HG03064 (cell line): ENCODE data around the gene SGPP2.
A peak's percentile ranks its signal among the peaks of the same experiment; 100 is the strongest.
"Not testable (repeated sequence)": the region's sequence is repeated elsewhere in the genome, so short reads cannot be mapped to it uniquely, and the experiment has no call there.

Experiments used
- ATAC-seq: cut with Tn5 transposase; IDR thresholded peaks from one replicate; pipeline ENCODE4 v1.9.1; 2021; ENCODE audit warnings: low read depth; ENCODE audit not compliant: unreplicated experiment

The SGPP2 gene

GRCh38 chr2:222424729-222425671 lies 657 bp downstream of the SGPP2 start:
- peak; percentile 21 for ATAC-seq

- ATAC-seq = peak; percentile 57
These were observed 3.4 kb downstream of the SGPP2 start for GRCh38 chr2:222427646-222428301.

DNA sequence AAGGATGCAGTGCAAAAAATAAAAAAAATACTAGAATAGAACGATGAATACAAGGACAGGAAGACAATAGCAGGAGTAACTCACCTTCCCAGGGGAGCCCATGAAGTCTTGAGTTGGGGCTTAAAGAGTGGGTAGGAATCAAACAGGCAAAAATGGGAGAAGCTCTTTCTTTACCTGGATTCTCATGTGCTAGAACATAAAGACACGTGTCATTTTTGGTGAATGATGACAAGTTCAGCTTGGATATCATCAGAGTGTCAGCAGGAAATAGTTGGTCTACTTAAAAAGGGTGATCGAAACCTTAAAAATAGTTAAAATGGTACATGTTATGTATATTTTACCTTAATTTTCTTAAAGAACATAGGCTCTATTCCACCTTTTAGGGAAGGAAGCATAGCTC lies 5.7 kb downstream of the SGPP2 start:
- no peak for ATAC-seq

DNA sequence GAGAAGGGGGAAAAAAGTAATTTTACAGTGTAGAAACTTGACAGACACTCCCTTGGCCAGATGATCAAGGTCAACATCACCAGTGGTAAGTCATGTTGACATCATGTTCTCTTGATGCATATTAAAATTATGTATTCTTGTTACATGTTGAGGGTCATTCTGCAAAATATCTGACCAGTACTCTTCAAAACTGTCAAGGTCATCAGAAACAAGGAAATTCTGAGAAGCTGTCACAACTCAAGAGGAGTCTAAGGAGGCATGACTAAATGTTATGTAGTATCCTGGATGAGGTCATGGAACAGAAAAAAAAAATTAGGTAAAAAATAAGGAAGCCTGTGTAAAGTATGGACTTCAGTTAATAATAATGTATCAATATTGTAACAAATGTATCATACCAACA lies 6.3 kb downstream of the SGPP2 start:
- no peak for ATAC-seq

- no peak for ATAC-seq
These were observed 7.5 kb downstream of the SGPP2 start for GRCh38 chr2:222431869-222432268.

GRCh38 chr2:222433332-222434173 lies 9.2 kb downstream of the SGPP2 start:
- peak; percentile 76 for ATAC-seq

DNA sequence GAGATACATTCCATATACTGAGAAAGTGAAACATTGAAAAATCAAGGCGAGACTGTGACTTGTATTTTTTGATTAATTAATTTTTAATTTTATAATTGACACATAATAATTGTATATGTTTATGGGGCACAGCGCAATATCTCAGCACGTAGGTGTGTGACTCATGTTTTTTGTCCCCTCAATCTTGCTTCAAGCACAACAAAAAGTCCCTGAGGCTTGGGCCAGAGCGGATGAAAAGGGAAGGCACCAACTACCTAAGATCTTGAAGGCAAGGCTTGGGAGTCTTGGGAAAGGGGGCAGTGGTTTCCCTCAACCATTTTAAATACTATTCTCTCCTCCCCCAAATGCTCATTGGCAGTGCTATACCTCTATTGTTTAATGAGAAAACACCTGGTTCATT lies 9.9 kb downstream of the SGPP2 start:
- ATAC-seq = peak; percentile 38

DNA sequence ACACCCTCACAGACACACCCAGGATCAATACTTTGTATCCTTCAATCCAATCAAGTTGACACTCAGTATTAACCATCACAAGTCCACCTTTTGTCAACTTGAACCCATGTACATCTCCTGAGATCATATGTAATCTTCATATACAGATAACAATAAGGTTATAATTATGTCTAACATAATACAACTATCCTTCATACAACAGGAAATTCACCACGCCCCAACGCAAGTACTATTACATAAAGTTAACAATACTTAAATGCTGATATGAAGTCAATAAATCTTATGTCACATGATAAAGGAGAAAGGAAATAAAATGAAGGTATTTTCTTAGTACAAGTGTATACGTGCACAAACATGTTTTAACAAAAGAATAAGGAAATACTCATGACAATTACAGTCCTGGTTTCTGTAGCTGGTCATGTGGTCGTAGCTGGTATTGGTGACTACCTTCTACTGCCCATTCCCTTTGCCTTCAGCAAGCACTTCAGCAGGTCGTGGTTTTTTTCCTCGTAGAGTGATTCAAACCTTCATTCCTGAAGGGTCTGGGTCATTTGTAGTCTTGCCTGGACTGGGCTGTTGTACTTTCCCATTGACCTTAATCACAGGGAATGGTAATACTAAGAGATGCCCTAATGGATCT lies 11.2 kb downstream of the SGPP2 start:
- not testable (repeated sequence) for ATAC-seq

DNA sequence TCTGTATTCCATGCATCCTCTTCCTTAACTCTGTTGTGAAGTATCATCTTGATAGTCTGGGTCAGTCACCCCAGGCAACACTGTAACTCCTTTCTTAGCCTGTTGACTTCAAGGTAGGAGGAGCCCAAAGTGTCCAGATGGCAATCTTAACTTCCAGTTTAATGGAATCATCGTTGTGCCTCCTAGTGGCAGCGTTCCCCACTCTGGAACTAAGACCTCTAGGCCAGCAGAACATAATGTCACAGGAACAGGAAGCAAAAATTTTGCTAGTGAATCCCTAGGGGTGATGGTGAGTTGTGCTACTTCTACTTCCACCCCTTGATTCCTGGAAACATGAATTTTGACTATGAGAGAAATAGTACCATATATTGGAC lies 11.7 kb downstream of the SGPP2 start:
- no peak for ATAC-seq

GRCh38 chr2:222439692-222440091 lies 15.3 kb downstream of the SGPP2 start:
- no peak for ATAC-seq

DNA sequence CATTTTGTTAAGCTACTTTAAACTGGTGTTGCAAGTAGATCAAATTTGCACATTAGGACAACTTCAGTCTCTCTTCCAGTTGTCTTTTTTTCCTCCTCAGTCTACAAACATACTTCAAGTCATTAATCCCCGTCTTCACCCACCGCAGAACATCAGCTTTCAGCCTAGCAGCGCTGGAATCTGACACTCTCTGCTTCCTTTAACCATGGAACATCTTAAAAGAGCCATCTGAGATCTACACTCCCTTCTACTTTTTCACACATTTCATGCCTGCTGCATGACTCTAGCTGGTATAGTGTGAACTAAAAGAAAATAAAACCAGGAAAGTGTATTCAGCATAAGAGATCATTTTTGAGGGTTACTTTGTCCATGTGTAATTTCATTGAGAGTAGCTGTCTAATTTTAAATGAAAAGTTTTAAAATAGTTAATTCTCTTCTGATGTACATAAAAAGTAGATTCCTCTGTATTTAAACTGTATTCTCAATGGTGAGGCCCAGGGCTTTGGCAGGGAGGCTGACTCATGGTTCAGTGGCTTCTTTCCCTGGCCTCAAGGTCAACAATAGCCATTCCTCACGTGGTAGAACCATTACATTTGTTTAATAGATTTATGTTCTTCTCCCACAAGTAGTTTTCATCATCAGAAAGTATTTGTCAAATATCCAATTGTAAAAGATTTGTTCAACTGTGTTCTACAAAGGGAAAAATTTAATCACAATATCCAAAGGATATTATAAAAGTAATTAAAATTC lies 16.5 kb downstream of the SGPP2 start:
- ATAC-seq = no peak

DNA sequence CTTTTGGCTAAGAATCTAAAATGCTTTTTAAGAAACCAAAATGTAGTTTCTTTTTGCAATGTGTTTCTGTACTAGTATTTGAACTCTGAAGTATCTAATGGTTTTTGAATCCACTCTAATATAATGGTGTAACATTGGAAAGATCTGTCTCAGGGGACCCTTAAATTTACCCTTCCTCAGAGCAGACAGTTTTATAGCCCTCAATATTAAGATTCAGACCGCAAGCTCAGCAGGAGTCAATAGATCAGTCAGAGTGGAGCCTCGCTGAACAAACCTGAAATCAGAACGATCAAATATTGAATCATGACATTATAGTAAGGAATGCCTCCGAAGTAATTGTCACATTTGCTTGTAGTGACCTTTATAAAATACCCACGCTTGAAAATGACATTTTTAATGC lies 18.3 kb downstream of the SGPP2 start:
- no peak for ATAC-seq

DNA sequence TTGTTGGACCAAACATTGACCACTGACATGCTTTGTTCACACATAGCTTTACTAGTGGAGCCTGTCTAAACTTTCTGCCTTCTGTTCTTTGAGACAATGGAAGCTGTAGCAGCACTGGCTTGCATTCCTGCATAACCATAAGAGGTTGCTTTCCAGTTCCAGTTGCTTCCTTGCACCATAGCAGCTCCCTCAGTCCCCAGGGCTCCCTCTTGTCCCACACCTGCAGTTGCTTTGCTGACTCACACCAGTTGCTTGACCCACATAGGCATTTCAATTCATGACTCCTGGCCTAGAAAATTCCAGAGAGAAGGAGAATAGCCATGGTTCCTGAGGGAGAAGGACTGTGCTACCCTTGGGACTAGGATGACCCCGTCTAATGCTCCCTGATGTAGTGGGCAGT lies 20.9 kb downstream of the SGPP2 start:
- ATAC-seq = no peak

DNA sequence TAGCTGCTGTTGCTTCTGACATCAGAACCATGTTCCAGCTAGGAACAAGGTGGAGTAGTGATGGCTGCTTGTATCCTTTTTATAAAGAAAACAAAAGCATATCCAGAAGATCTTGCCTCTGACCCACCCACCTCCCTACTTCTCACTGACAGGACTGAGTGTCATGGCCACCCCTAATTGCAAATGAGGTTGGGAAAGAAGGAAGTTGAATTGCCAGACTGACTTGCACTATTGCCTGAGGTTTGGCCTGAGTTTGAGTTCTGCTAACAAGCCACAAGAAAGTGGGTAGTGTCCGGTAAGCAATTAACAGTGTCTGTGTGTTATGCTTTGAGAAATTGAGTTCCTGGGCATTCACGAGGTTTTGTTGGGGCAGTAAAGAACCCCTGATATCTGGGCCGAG lies 22.8 kb downstream of the SGPP2 start:
- ATAC-seq = no peak

- no peak for ATAC-seq
These were observed 24.4 kb downstream of the SGPP2 start for GRCh38 chr2:222448748-222449181.

DNA sequence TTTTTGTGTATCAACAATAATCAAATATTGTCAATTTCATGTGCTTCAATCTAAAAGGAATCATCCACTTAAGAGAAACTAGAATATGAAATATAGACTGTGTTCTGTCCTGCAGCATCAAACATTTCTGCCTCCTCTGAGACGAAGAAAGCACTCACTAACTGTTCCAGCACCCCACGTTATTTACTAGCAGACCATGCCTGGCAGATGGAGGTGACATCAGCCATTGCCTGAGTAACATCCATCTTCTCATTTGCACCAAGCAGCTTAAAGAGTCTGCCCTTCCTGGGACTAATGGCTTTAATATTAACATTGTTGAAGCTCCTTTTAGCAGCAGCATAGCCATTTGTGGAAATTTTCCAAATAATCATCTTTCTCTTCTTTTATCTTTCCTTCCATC lies 25.7 kb downstream of the SGPP2 start:
- ATAC-seq = no peak

GRCh38 chr2:222451224-222451674 lies 26.9 kb downstream of the SGPP2 start:
- ATAC-seq = peak; percentile 100

- ATAC-seq = no peak
These were observed 28.1 kb downstream of the SGPP2 start for GRCh38 chr2:222452422-222452950.

- no peak for ATAC-seq
These were observed 32.2 kb downstream of the SGPP2 start for GRCh38 chr2:222456479-222457077.
